HEK293 (cell line): Measurements from ENCODE around the gene SUMO3.

Experiments
- CTCF ChIA-PET: fragments of 350-600 bp; formaldehyde crosslinking; extraction: SDS; loops from one replicate; lab custom pipeline; 2021; ENCODE audit warnings: antibody characterized with exemption; lab: Yijun Ruan, JAX
- POLR2A ChIA-PET: fragments of 300-600 bp; formaldehyde crosslinking; extraction: SDS; loops from one replicate; lab custom pipeline; 2020; ENCODE audit warnings: antibody characterized with exemption, inconsistent platforms; lab: Yijun Ruan, JAX
- H3K27ac ChIP-seq: fragments of 200-500 bp; sonication (Bioruptor generic); 2 replicates; pipeline ENCODE4 v1.5.1; 2014; ENCODE audit warnings: low read depth, low read length, control low read depth, inconsistent platforms; ENCODE audit errors: extremely low read depth
- H3K36me3 ChIP-seq, 2 experiments: fragments of 200-500 bp in 1 of 2; sonication (Bioruptor generic) in 1 of 2; 1 replicate in 1 of 2; 2 replicates in 1 of 2; pipeline ENCODE4 v1.5.1; 2014 to 2017; ENCODE audit warnings: inconsistent platforms in 2 of 2, low read length in 2 of 2; ENCODE audit not compliant: control insufficient read depth in 2 of 2, insufficient read depth in 1 of 2
- H3K4me1 ChIP-seq: fragments of 200-500 bp; sonication (Bioruptor generic); 2 replicates; pipeline ENCODE4 v1.5.1; 2014; ENCODE audit warnings: mild to moderate bottlenecking, low read length, inconsistent platforms; ENCODE audit not compliant: control insufficient read depth, insufficient read depth
- H3K4me3 ChIP-seq: 2 replicates; pipeline ENCODE4 v1.5.1; 2011; ENCODE audit warnings: low read depth, mild to moderate bottlenecking, control low read depth, low read length, moderate library complexity
- H3K9me3 ChIP-seq: fragments of 200-500 bp; sonication (Bioruptor generic); 2 replicates; pipeline ENCODE4 v1.5.1; 2014; ENCODE audit warnings: low read depth, low read length, inconsistent platforms; ENCODE audit not compliant: control insufficient read depth, insufficient read depth
- GFI1B ChIP-seq: fragments of 450-650 bp; formaldehyde crosslinking; IDR thresholded peaks from 2 replicates; pipeline ENCODE4 v1.5.1; 2016; ENCODE audit warnings: missing biosample characterization, missing genetic modification characterization
- HOXC10 ChIP-seq: sonication (generic); formaldehyde crosslinking; IDR thresholded peaks from 2 replicates; pipeline ENCODE4 v1.8.1; 2023; ENCODE audit warnings: mild to moderate bottlenecking, missing genetic modification reagents
- KLF1 ChIP-seq: fragments of 450-650 bp; formaldehyde crosslinking; IDR thresholded peaks from 2 replicates; pipeline ENCODE4 v1.5.1; 2016; ENCODE audit warnings: missing biosample characterization, missing genetic modification characterization
- KLF8 ChIP-seq: fragments of 450-650 bp; formaldehyde crosslinking; IDR thresholded peaks from 2 replicates; pipeline ENCODE4 v1.5.1; 2016; ENCODE audit warnings: missing biosample characterization, missing genetic modification characterization
- PRDM1 ChIP-seq: fragments of 450-650 bp; formaldehyde crosslinking; IDR thresholded peaks from 2 replicates; pipeline ENCODE4; 2016; ENCODE audit warnings: missing biosample characterization, missing genetic modification characterization
- ZBTB17 ChIP-seq: fragments of 450-650 bp; formaldehyde crosslinking; IDR thresholded peaks from 2 replicates; pipeline ENCODE4 v1.5.1; 2016; ENCODE audit warnings: missing biosample characterization, missing genetic modification characterization
- ZBTB6 ChIP-seq: fragments of 450-650 bp; formaldehyde crosslinking; IDR thresholded peaks from 2 replicates; pipeline ENCODE4 v1.5.1; 2017; ENCODE audit warnings: missing biosample characterization, missing genetic modification characterization
- ZNF140 ChIP-seq: fragments of 450-650 bp; formaldehyde crosslinking; IDR thresholded peaks from 2 replicates; pipeline ENCODE4 v1.5.1; 2016; ENCODE audit warnings: missing biosample characterization, missing genetic modification characterization
- ZNF2 ChIP-seq: fragments of 450-650 bp; formaldehyde crosslinking; IDR thresholded peaks from 2 replicates; pipeline ENCODE4 v1.5.1; 2016; ENCODE audit warnings: missing biosample characterization, missing genetic modification characterization
- ZNF324 ChIP-seq: fragments of 450-650 bp; formaldehyde crosslinking; IDR thresholded peaks from 2 replicates; pipeline ENCODE4 v1.5.1; 2016; ENCODE audit warnings: missing biosample characterization, missing genetic modification characterization
- ZNF350 ChIP-seq: fragments of 450-650 bp; formaldehyde crosslinking; IDR thresholded peaks from 2 replicates; pipeline ENCODE4 v1.5.0; 2017; ENCODE audit warnings: missing biosample characterization, mild to moderate bottlenecking, missing genetic modification characterization
- ZNF37A ChIP-seq: fragments of 450-650 bp; IDR thresholded peaks from 2 replicates; pipeline ENCODE4 v1.5.1; 2018; ENCODE audit warnings: missing biosample characterization, missing genetic modification characterization
- ZNF426 ChIP-seq: fragments of 450-650 bp; formaldehyde crosslinking; IDR thresholded peaks from 2 replicates; pipeline ENCODE4 v1.5.1; 2017; ENCODE audit warnings: missing biosample characterization, missing genetic modification characterization, mild to moderate bottlenecking, inconsistent platforms, moderate library complexity
- ZNF518A ChIP-seq: fragments of 450-650 bp; formaldehyde crosslinking; conservative IDR thresholded peaks from 2 replicates; pipeline ENCODE4 v1.5.1; 2016; ENCODE audit warnings: low read depth, missing biosample characterization, missing genetic modification characterization
- ZNF654 ChIP-seq: fragments of 450-650 bp; formaldehyde crosslinking; IDR thresholded peaks from 2 replicates; pipeline ENCODE4 v1.5.1; 2016; ENCODE audit warnings: low read depth, missing biosample characterization, missing genetic modification characterization
- TF ChIP-seq, protein P1 (sequence below): fragments of 450-650 bp; formaldehyde crosslinking; IDR thresholded peaks from 2 replicates; pipeline ENCODE4 v1.5.1; 2016; ENCODE audit warnings: missing biosample characterization, missing genetic modification characterization, borderline replicate concordance
- TF ChIP-seq, protein P2 (sequence below): fragments of 450-650 bp; formaldehyde crosslinking; IDR thresholded peaks from 2 replicates; pipeline ENCODE4 v1.5.1; 2017; ENCODE audit warnings: missing biosample characterization, mild to moderate bottlenecking, missing genetic modification characterization, moderate library complexity
- TF ChIP-seq, protein P3 (sequence below): IDR thresholded peaks from 2 replicates; pipeline ENCODE4 v1.6.1; 2011; ENCODE audit warnings: mild to moderate bottlenecking, low read depth, low read length, borderline replicate concordance
- TF ChIP-seq, protein P4 (sequence below): fragments of 450-650 bp; formaldehyde crosslinking; IDR thresholded peaks from 2 replicates; pipeline ENCODE4 v1.5.0; 2017; ENCODE audit warnings: missing biosample characterization, missing genetic modification characterization, borderline replicate concordance
- TF ChIP-seq, protein P5 (sequence below): fragments of 450-650 bp; formaldehyde crosslinking; IDR thresholded peaks from 2 replicates; pipeline ENCODE4 v1.5.1; 2016; ENCODE audit warnings: missing biosample characterization, missing genetic modification characterization

The SUMO3 gene

DNA sequence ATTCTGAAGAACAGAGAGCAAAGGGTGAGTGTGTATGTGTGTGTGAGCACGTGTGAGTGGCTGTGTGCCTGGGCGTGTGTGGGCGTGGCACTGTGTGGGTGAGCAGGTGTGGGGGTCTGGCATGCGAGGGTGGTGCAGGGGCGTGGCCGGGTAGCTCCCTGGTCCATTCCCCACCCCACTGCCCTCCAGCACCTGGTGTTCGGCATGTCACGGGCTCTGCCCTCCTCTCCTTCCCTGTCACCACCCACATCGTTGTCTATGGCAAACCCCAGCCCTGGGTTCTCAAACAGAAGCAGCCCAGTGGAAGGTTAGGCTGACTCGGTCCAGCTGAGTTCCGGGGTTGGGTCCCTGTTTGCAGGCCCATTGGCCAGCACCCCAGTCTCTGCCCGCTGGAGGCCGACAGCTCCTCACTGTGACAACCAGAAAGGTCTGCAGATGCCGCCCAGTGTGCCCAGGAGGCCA is 56.1 kb downstream of the SUMO3 start (continued):
- TF ChIP-seq, protein P1, sequence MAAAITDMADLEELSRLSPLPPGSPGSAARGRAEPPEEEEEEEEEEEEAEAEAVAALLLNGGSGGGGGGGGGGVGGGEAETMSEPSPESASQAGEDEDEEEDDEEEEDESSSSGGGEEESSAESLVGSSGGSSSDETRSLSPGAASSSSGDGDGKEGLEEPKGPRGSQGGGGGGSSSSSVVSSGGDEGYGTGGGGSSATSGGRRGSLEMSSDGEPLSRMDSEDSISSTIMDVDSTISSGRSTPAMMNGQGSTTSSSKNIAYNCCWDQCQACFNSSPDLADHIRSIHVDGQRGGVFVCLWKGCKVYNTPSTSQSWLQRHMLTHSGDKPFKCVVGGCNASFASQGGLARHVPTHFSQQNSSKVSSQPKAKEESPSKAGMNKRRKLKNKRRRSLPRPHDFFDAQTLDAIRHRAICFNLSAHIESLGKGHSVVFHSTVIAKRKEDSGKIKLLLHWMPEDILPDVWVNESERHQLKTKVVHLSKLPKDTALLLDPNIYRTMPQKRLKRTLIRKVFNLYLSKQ (tag by site-specific recombination), result no peak
- no peak for TF ChIP-seq HOXC10 (CRISPR knock-in tag)
- peak; percentile 100 for TF ChIP-seq KLF1 (tag by site-specific recombination)
- no peak for TF ChIP-seq ZBTB6 (tag by site-specific recombination)
- TF ChIP-seq GFI1B (tag by site-specific recombination), result no peak
- no peak for TF ChIP-seq ZNF37A (tag by site-specific recombination)
- no peak for TF ChIP-seq ZNF2 (tag by site-specific recombination)
- TF ChIP-seq, protein P2, sequence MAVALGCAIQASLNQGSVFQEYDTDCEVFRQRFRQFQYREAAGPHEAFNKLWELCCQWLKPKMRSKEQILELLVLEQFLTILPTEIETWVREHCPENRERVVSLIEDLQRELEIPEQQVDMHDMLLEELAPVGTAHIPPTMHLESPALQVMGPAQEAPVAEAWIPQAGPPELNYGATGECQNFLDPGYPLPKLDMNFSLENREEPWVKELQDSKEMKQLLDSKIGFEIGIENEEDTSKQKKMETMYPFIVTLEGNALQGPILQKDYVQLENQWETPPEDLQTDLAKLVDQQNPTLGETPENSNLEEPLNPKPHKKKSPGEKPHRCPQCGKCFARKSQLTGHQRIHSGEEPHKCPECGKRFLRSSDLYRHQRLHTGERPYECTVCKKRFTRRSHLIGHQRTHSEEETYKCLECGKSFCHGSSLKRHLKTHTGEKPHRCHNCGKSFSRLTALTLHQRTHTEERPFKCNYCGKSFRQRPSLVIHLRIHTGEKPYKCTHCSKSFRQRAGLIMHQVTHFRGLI, result no peak
- TF ChIP-seq ZBTB17 (tag by site-specific recombination), result no peak
- no peak for TF ChIP-seq PRDM1
- TF ChIP-seq, protein P3, sequence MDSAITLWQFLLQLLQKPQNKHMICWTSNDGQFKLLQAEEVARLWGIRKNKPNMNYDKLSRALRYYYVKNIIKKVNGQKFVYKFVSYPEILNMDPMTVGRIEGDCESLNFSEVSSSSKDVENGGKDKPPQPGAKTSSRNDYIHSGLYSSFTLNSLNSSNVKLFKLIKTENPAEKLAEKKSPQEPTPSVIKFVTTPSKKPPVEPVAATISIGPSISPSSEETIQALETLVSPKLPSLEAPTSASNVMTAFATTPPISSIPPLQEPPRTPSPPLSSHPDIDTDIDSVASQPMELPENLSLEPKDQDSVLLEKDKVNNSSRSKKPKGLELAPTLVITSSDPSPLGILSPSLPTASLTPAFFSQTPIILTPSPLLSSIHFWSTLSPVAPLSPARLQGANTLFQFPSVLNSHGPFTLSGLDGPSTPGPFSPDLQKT, result no peak
- no peak for TF ChIP-seq ZNF324 (tag by site-specific recombination)
- TF ChIP-seq ZNF140, result no peak
- TF ChIP-seq KLF8 (tag by site-specific recombination), result peak; percentile 81
- TF ChIP-seq, protein P4, sequence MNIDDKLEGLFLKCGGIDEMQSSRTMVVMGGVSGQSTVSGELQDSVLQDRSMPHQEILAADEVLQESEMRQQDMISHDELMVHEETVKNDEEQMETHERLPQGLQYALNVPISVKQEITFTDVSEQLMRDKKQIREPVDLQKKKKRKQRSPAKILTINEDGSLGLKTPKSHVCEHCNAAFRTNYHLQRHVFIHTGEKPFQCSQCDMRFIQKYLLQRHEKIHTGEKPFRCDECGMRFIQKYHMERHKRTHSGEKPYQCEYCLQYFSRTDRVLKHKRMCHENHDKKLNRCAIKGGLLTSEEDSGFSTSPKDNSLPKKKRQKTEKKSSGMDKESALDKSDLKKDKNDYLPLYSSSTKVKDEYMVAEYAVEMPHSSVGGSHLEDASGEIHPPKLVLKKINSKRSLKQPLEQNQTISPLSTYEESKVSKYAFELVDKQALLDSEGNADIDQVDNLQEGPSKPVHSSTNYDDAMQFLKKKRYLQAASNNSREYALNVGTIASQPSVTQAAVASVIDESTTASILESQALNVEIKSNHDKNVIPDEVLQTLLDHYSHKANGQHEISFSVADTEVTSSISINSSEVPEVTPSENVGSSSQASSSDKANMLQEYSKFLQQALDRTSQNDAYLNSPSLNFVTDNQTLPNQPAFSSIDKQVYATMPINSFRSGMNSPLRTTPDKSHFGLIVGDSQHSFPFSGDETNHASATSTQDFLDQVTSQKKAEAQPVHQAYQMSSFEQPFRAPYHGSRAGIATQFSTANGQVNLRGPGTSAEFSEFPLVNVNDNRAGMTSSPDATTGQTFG, result no peak
- TF ChIP-seq ZNF426, result no peak
- no peak for TF ChIP-seq ZNF654 (tag by site-specific recombination)

DNA sequence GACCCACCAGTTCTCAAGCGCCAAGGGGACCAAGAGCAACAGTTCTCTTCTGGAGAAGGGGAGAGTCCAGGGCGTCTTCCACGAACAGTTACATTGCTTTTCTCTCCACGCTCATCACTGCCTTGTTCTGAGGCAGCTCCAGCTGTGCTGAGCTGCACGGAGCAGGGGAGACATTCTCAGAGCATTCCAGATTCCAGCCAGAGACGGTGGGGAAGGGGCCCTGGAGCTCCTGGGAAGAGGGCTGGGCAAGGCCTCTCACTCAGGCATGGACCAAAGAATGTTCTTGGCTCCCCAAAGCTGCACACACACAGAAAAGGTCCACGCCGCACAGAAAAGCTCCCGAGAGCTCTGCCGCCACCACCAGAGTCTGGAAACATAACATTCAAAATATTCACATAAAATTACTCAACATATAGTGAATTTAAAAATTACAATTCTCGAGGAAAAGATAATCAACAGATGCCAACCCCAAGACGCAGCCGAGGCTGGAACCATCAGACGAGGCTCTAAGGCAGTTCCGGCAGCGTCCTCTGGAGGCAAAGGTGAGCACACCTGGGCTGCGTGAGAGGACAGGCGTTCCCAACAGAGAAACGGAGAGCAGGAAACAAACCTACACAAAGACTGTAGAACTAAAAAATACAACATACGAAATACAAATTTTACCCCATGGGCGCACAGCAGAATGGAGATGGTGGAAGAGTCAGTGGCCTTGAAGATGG is 56.7 kb downstream of the SUMO3 start:
- H3K36me3 ChIP-seq, result no peaks in the 10 kb centered on the region
- H3K4me1 ChIP-seq, result no peaks in the 10 kb centered on the region
- no peak overlapping the region for H3K27ac ChIP-seq
- POLR2A ChIA-PET, result no interaction called here
- H3K9me3 ChIP-seq, result no peaks in the 10 kb centered on the region
- H3K4me3 ChIP-seq, result no peak overlapping the region
- CTCF ChIA-PET, result interaction anchor here (0.7 to 1.7 kb wide), 6 partner anchors 10 to 172 kb away, joined by 3 to 5 read pairs (median 4); no protein-coding TSS in a partner anchor
- TF ChIP-seq ZNF518A (tag by site-specific recombination) (no peak), ZNF350 (tag by site-specific recombination) (no peak)
- TF ChIP-seq, protein P5, sequence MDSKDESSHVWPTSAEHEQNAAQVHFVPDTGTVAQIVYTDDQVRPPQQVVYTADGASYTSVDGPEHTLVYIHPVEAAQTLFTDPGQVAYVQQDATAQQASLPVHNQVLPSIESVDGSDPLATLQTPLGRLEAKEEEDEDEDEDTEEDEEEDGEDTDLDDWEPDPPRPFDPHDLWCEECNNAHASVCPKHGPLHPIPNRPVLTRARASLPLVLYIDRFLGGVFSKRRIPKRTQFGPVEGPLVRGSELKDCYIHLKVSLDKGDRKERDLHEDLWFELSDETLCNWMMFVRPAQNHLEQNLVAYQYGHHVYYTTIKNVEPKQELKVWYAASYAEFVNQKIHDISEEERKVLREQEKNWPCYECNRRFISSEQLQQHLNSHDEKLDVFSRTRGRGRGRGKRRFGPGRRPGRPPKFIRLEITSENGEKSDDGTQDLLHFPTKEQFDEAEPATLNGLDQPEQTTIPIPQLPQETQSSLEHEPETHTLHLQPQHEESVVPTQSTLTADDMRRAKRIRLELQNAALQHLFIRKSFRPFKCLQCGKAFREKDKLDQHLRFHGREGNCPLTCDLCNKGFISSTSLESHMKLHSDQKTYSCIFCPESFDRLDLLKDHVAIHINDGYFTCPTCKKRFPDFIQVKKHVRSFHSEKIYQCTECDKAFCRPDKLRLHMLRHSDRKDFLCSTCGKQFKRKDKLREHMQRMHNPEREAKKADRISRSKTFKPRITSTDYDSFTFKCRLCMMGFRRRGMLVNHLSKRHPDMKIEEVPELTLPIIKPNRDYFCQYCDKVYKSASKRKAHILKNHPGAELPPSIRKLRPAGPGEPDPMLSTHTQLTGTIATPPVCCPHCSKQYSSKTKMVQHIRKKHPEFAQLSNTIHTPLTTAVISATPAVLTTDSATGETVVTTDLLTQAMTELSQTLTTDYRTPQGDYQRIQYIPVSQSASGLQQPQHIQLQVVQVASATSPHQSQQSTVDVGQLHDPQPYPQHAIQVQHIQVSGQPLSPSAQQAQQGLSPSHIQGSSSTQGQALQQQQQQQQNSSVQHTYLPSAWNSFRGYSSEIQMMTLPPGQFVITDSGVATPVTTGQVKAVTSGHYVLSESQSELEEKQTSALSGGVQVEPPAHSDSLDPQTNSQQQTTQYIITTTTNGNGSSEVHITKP (tag by site-specific recombination), result no peak
